GM23248 (cell line): ENCODE results near the gene ALK.

Source experiments
- EZH2 ChIP-seq: fragments of 200-600 bp; sonication (generic); IDR thresholded peaks from 2 replicates; pipeline ENCODE4 v1.6.1; 2018; ENCODE audit warnings: antibody characterized with exemption, mild to moderate bottlenecking; ENCODE audit not compliant: insufficient read depth, poor library complexity, severe bottlenecking
- EZH2phosphoT487 ChIP-seq: fragments of 200-600 bp; sonication (generic); IDR thresholded peaks from 2 replicates; pipeline ENCODE4 v1.6.1; 2018; ENCODE audit warnings: antibody characterized with exemption, moderate library complexity, mild to moderate bottlenecking, low read depth; ENCODE audit not compliant: insufficient read depth

DNA sequence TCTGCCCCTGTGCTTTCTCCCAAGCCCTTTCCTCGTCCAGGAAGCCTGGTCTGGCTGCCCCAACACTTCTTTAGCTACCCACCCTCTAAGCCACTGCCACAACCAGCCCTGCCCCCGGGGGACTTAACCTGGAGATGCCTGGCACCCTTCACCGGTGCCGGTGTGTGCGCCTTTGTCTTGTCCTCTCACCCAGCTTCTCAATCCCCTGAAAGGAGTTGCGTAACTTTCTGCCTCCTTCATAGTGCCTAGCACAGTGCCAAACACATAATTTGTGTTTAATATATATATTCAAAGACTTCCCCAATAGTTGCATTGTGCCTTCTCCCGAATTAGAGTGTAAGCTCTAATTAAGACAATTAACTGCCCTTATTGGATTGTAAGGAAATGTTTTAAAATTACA, 70.6 kb downstream of the ALK start:
- TF ChIP-seq EZH2phosphoT487 (no peak), EZH2 (no peak)
